Right forelimb (tissue), 1 donor: ENCODE results near the gene OR10J4.
"Not testable (repeated sequence)": the region's sequence is repeated elsewhere in the genome, so short reads cannot be mapped to it uniquely, and the experiment has no call there.

Source experiments
- DNase-seq: peaks from one replicate; pipeline ENCODE4 v3.0.0-alpha.2; 2018

The OR10J4 gene

DNA sequence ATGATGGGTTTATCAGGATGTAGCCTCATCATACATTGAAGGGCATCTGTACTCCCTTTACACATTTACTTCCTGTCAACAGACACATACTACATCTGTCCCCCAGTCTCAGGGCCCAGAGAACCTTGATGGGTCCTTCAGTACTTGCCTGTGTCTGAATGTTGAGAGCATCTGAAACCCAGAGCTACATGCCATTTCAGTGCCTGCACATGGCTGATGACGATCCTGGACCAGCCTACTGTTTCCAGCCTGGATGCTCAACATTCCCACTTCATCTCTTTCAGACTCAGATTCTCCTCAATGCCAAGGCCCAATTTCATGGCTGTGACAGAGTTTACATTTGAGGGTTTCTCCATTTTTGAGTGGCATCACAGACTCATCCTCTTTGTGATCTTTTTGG lies at the start of gene OR10J4:
Gene OR10J4 (plus strand): TSS at position 301 of the 400 bp plus-strand sequence.
- DNase-seq, result no peak

DNA sequence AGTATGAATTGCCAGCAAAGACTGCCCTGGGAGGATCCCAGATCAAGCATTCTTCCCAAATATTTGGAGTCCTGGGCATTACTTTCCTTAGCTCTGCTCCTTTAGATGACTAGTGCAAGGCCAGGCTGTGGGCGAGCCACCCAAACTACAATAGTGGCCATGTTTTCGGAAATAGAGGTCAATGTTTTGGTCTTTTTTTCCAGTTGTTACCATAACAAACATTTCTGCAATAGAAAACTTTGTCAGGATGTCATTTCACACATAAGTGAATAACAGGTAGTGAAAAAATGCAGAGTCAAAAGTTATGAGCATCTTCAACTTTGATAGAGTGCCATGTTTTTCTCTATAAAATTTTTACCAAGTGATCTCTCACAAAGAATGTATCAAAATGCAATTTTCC lies 25.2 kb upstream of the OR10J4 start:
- no peak for DNase-seq

DNA sequence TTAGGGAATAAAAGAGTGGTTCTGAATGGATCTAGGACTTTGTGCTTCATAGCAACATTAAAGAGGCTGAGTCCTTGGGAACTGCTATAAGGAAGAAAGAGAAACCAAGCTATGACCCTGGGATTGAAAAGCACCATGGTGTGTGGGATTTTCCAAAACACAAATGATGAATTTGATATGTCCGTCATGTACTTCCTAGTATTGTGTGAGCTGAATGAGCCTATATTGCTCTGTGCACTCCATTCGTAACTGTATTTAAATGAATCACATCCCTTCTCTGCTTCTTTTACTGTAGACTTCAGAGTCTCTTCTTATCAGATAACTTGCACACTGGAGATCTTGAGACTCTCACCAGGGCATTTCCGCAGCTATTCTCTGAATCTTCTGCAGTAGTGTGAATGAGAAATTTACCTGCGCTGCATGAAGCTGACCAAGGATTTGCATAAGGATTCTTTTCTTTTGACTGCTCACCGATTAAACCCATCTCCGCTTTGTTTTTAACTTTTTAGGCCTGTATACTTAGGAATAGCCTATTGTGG lies 23.1 kb upstream of the OR10J4 start:
- DNase-seq, result no peak

DNA sequence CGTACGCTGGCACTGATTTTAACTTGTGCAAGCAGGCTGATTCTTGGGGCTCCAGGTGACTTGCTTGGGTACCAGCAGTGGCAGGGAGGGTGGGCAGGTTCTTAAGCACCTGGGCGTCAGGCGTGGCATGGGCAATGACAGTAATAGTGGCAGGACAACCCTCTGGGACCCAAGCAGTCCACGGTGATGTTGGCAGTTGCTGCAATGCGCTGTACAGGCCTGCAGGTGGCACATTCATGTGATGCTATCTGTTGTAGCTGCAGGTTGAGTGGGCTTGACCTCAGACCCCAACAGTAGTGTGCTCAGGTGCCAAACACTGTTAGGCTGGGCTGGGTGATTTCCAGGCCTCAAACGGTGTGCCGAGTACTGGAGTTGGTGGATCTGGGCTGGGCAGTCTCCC lies 10.2 kb upstream of the OR10J4 start:
- DNase-seq, result no peak

DNA sequence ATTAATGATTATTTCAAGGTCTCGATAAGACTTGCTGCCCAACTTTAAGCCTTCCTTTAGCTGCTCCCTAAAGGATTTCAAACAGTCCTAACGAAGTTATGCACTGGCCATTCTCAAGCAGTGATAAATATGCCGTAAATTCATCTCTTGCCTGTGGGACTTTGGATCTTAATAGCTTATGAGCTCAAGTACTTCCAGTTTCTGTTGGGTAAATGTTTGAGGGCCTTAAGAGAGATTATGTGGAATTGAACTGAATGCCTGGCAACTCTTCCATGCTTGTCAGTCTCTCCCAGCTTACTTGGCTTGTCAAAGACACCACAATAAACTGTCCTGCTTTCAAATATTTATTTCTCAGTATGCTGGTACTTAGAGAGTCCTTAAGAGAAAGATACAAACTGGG lies 3.5 kb upstream of the OR10J4 start:
- no peak for DNase-seq

DNA sequence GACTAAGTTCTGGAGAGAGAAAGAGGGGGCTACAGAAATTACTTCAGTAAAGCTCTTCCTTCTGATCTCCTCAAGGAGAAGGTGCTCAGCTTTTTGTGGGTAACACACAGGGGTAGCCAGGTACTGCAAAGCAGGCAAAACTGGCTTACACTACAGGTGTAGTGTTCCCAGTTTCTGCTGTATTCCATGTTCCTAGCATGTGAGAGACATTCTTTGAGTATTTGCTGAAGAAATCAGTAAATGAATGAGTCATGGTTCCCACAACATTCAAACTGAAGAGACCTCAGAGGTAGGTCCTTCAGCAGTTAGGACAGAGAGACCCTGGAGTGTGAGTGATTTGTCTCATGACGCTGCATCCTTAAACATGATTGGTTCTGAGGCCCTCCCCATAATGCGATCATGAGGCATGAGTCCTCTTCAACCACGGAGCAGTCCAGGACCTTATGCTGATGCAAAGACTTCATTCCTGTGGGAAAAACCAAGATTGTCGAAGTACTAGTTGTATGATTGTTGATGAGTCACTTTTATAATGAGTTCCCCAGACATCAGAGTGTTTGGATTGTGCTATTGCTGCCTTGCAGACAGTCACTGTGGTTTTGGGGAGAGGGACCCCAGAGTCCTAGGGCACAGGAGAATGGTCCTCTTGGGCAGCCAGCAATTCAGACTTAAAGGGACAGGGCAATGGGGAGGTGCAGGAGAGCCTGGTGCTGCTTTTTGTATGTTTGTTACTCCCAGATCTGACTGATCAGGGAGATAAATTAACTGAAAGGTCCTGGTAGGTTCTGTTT lies 2.7 kb upstream of the OR10J4 start:
- no peak for DNase-seq

DNA sequence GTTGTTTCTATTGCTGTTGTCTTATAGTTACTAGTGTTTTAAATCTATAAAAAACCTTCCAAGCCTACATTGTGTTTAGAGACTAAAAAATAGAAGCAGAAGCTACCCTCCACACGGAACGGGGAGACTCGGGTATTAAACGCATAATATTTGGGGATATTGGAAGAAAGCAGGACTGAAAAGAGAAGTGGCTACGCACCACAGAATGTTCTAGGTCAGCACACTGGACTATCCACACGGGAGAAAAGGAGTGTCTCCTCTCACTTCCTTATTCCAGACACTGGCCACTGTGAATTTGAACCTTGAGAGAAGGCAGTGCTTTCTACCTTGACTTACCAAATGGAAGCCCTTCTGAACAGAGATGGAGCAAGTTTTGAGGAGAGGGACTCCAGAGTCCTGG lies 1.0 kb upstream of the OR10J4 start:
- DNase-seq, result no peak

DNA sequence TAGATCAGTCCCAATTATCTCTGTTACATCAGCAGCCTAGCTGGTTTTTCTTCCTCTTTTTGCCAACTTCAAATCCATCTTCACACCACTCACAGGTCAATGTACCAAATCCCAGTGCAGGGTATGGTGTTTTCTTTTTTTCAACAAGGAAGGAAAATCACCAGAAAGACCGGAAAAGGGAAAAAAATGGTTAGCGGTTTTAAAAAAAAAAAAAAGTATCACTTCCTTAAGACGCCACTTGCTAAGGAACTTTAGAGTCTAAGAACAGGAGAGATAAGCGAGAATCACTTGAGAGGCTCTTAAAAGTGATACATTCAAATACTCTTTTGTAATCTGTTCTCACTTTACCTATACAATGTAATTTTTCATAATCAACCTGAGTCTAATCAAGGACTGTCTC lies 4.5 kb downstream of the OR10J4 start:
- DNase-seq, result no peak

DNA sequence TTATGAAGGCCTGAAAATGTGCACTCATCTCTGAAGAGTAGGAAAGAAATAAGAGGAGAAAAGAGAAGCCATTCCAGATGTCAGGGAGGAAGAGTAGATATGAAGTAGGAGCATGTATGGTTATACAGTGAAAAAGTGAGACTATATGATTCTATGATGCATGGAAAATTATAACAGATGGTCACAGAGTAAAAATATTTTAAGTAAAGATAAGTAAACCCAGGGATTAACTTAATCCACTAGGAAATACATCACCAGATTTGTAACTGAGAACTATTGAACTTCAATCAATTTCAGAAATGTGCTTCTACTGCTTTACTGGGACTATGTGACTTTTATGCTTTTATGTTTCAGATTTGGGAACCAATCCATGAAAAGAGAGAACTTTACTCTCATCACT lies 7.4 kb downstream of the OR10J4 start, which contains the start of gene OR10J1:
Gene OR10J1 (plus strand): TSS at position 301 of the 400 bp plus-strand sequence. CDS start 70 bp downstream, at position 371.
- DNase-seq, result no peak

DNA sequence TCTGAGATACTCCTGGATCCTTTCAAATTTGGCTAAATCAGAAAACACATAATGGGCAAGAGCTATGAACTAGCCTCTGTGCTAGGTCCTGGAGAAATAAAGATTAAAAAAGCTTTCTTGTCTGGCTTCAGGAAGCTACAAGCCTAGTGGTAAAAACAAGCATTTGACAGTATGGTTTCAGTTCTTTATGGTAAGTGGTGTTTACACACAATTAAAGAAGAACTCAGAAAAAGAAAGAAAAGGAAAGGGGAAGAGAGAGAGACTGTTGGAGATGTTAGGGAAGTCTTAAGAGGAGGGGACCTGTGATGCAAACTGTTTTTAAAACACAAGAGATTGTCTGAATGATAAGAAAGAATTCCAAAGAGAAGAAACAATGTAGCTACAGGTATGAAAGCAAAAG lies 9.4 kb downstream of the OR10J4 start:
- no peak for DNase-seq

DNA sequence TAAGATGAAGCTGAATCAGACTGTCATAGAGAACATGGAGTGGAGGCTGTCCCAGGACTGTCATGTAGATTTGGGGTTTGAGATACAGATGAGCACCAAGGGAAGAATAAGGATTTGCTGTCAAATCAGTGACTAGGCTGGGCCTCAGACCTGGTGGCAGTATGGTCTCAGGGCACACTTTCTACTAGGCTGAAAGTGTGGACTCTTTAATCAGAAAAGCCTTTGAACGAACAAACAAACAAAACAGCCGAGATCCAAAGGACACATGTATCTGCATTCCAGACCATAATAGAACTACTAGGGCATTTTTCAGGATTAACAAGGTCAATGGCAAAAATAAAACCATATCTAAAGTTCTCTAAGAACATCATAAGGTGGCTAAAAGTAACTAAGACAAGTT lies 10.4 kb downstream of the OR10J4 start:
- DNase-seq, result no peak

DNA sequence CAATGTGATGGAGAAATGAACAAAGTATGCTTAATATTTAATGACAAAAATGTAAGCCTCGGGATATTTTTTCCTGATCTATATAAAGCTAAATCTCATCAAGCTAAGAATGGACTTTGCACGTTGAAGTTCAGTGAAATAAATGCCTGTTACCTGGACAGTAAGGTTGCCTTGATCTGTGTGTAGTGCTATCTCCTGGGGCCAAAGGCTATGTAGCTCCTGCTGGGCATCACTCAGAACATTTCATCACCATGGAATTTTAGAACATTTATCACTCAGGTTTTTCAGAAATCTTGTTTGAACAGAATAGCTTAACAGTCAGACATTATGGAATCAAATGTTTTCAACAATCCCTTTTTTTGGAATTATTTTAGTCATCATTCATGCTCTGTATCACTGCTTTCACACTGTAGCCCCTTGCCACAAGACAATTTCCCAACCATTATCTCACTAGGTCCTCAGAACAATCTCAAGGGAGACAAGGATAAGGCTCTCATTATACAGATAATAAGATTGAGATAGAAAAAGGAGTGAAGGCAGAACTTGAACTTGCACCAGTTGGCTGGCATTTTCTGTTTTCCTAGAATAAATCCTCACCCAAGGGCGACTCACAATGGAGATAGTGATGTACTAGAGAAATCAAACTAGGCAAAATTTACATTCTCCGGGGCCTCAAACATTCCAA lies 11.2 kb downstream of the OR10J4 start:
- DNase-seq, result no peak

DNA sequence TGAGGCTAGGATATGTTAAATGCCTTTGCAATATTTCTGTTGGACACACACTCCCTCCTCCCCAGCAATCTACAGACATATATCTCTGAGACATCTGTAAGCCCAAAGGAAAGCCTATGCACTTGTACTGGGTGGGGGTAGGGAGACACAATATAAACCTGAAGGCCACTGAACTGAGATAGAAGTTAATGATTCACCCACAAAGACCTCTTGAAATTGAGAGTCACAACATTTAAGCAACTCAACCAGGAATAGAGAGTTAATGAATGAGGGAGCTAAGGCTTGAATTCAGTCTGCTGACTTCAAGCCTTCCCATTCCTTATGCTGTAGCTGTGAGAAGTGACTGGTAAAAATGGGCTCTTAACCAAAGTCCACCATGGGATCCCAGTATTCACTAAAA lies 12.5 kb downstream of the OR10J4 start:
- no peak for DNase-seq

DNA sequence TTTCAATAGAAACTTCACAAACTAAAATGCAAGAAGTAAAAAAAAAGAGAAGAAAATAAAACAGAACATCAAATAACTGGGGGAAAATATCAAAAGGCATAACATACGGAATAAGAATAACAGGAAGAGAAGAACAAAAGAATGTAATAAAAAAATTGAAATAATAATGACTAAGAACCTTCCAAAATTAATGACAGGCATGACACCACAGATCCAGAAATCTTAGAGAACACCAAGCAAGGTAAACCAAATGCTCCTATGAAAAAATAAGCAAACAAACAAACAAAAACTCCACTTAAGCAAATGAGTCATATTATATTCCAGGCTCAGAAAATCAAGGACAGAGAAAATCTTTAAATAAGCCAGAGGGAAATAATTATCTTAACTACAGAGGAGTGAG lies 16.2 kb downstream of the OR10J4 start:
- DNase-seq, result no peak

DNA sequence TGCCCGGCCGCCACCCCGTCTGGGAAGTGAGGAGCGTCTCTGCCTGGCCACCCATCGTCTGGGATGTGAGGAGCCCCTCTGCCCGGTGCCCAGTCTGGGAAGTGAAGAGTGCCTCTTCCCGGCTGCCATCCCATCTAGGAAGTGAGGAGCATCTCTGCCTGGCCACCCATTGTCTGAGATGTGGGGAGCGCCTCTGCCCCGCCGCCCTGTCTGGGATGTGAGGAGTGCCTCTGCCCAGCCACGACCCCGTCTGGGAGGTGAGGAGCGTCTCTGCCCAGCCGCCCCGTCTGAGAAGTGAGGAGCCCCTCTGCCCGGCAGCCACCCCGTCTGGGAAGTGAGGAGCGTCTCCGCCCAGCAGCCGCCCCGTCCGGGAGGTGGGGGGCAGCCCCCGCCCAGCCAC lies 17.6 kb downstream of the OR10J4 start:
- DNase-seq, result not testable (repeated sequence)

DNA sequence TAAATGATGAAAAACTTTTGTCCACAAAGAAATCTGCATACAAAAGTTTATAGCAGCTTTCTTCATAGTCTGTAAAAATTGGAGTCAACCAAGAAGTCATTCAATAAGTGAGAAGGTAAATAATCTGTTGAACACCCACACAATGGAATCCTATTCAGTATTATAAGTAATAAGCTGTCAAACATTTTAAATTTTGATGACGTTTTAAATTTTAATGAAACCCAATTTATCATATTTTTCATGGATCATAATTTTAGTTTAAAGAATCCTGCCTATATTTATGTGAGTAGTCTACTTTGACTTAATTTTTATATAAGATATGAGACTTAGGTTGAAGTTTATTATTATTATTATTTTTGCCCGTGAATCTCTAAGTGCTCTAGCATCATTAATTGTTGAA lies 27.5 kb downstream of the OR10J4 start:
- DNase-seq, result no peak

DNA sequence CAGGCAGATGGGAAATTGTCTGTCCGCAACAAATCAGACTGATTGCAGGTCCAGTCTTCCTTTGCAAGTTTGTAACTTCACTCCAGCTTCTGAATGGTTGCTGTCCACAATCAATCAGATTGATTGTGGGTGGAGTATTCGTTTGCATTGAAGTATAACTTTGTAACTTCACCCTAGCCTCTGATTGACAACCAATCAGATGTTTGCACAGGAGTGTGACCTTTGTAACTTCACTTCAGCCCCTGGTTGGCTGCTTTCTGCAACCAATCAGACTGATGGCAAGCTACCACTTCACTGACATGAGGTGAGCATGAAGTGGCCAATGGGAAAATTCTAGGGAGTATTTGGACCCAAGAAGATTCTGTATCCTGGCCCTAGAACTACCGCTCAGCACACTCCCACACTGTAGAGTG lies 33.2 kb downstream of the OR10J4 start:
- DNase-seq, result no peak

DNA sequence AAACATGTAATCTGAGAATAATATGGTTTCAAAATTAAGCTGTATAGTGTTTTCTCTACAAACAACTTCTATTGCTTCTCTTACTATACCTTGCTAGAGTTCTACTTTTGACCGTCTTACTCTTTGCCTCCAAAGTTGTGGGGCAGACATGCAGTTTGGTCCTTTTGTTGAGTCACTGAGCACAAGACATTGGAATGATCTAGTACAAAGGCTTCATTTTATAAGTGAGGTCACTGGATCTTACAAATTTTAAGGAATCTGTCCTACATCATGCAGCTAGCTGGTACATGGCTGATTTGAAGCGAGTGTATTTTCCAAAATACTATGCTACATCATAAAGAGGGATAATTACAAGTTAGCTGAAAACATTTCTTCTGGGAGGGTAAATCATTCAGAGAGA lies 36.3 kb downstream of the OR10J4 start:
- no peak for DNase-seq

DNA sequence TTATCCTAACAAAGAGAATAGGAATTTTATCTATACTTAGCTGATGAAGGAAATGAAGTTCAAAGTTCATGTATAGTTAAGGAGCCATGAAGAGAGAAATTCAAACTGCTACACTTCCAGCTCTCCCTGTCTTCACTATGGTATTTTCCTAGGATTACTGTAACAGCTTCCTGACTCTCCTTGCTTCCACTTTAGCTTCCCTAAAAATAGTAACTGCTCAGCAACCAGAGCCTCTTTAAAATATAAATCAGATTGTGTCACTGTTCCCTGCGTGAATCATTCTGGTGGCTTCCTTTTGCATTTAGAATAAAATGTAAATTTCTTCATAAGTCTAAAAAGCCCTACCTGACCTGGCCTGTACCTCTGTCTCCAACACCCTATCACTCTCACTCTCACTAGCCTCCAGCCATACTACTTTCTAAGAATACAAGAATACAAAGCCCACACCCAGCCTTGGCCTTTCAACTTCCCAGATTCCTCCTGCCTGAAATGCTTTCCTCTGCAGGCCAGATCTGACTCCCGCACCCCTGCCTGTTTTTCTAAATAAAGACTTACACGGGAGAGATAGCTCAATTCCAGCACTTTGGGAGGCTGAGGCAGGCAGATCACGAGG lies 38.0 kb downstream of the OR10J4 start:
- DNase-seq, result no peak

DNA sequence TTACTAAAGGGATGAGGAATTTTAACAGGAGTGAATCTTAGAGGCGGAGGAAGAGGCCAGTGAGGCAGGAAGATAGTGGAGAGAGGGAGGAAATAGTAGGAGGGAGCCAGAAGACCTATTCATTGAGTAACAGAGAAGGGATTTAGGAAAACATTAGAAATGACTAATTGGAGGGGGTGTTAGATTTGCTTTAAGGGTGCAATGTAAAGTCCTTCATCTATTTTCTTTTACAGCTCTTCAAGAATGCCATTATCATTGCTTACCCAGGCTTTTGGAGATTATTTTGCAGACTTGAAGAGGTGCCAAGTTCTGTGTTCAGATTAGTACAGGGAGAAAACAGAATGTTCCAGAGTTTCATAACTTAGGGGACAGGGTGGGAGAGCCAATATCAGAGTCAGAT lies 41.3 kb downstream of the OR10J4 start:
- DNase-seq, result no peak

DNA sequence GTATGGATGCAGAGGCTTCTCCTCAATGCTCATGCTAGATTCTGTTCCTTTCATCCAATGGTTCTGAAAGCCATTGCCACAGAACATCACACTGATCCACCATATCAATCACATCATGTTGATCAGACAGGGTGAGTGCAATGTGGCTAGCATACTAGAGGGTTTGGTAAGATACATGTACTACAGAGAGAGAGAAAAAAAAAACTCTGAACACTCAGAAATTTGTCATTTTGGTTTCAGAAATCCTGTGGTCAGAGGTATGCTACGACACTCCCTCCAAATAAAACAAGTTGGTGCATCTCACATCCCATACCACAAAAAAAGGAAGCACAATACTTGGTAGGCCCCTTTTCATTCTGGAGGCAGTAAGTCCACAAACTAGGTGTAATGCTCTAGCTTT lies 42.9 kb downstream of the OR10J4 start:
- DNase-seq, result no peak
